NCI-H1436 treated with DMSO at 0.1 percent for 48 hours (cell line): ENCODE data around the gene DNASE2.
"Not testable (repeated sequence)": the region's sequence is repeated elsewhere in the genome, so short reads cannot be mapped to it uniquely, and the experiment has no call there.

Experiments
- DNase-seq: peaks from one replicate; lab custom pipeline; 2025; lab: John Stamatoyannopoulos, UW

DNASE2 gene

DNA sequence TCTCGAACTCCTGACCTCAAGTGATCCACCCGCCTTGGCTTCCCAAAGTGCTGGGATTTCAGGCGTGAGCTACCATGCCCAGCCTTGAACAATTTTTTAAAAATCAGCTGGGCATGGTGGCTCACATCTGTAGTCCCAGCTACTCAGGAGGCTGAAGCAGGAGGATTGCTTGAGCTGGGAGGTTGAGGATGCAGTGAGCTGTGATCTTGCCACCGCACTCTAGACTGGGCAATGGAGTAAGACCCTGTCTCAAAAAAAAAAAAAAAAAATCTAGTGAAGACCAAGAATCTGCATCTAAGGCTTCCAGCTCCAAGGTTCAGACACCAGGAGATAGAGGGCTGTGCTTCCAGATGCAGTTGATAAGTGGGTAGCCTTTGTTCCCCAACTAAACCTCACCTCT, 17.1 kb downstream of the DNASE2 start:
- DNase-seq, result no peak

DNA sequence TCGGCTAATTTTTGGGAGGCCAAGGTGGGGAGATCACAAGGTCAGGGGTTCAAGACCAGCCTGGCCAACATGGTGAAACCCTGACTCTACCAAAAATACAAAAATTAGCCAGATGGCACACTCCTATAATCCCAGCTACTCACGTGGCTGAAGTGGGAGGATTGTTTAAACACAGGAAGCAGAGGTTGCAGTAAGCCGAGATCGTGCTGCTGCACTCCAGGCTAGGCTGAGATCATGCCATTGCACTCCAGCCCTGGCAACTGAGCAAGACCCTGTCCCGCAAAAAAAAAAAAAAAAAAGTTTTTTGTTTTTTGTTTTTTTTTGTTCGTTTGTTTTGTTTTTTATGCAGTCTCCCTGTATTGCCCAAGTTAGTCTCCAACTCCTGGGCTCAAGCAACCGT, 21.7 kb downstream of the DNASE2 start:
- DNase-seq, result no peak

DNA sequence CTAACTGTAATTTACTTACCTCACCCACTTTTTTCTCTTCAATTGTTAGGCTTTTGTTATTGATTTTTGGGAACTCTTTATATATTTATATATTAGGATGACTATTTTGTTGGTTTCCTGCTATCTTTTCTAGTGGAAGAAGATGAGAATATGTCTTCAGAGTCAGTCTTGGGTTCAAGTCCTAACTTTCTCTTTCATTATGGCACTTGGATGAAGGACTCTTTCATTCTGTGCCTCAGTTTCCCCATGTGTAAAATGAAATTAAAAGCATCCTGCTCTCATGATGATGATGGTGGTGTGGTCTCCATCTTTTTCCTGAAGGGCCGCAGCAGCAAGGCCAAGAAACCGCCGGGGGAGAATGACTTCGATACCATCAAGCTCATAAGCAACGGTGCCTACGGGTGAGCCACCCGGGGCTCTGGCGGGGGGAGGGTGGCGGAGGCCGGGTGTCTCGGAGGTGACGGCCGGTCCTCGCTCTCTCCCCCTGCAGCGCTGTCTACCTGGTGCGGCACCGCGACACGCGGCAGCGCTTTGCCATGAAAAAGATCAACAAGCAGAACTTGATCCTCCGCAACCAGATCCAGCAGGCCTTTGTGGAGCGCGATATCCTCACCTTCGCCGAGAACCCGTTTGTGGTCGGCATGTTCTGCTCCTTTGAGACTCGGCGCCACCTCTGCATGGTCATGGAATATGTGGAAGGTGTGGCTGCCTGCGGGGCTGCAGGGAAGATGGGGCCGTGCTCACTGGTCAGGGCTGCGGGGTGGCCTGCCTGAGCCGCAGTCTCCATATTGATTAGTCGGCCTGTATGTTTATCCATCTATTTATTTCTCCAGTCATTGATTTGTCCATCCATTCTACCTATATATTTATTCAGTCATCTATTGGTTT, 23.0 kb downstream of the DNASE2 start:
- no peak for DNase-seq

DNA sequence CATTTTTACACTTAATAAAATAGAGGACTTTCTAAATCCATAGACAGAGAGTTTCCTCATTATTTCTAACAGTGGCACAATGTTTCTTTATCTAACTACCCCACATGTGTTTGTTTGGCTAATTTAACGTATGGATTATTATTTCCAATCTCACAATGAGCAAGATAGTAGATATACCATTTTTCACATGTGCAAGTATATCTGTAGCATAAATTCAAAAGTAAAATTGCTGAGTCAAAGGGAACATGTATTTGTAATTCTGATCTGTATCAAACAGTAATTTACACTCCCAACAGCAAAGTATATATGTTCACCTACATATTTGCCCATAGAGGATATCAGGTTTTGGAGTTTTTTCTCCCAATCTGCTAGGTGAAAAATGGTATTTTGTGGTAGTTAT, 24.6 kb downstream of the DNASE2 start:
- no peak for DNase-seq

DNA sequence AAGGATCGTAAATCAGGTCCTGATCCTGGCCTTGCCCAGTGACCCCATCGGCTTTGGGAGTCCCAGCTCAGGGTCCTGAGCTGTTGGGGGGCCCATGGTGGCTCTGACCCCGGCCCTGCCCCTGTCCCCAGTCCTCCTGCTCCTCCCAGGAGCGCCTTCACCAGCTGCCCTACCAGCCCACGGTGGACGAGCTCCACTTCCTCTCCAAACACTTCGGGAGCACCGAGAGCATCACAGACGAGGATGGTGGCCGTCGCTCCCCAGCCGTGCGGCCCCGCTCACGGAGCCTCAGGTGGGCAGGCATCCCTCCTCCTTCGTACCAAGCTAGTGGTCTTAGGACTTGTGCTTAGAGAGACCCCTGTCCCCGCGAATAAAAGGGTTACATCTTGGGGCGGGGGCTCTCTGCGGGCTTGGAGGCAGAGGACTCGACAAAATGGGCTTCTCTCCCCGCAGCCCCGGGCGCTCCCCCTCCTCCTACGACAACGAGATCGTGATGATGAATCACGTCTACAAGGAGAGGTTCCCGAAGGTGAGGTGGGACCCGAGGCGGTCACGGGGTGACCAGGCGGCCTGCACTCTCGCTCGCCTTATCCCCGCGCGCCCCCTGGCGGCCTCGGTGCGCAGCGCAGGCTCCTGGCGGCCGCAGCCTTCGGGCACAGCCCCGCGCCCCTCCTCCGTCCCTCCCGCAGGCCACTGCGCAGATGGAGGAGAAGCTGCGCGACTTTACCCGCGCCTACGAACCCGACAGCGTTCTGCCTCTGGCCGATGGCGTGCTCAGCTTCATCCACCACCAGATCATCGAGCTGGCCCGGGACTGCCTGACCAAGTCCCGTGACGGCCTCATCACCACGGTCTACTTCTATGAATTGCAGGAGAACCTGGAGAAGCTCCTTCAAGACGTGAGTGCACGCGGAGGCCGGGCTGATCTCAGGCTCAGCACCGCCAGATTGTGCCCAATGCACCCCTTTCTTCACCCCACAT, 33.8 kb downstream of the DNASE2 start:
- DNase-seq, result no peak

DNA sequence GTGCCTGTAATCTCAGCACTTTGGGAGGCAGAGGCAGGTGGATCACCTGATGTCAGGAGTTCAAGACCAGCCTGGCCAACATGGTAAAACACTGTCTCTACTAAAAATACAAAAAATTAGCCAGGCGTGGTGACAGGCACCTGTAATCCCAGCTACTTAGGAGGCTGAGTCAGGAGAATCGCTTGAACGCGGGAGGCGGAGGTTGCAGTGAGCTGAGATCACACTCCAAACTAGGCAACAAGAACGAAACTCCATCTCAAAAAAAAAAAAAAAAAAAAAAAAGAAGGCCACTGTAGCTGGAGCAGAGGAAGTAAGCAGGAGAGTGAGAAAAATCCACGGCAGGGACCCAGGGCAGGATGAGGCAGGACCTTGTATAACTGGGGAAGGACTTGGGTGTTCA, 34.6 kb downstream of the DNASE2 start:
- not testable (repeated sequence) for DNase-seq

DNA sequence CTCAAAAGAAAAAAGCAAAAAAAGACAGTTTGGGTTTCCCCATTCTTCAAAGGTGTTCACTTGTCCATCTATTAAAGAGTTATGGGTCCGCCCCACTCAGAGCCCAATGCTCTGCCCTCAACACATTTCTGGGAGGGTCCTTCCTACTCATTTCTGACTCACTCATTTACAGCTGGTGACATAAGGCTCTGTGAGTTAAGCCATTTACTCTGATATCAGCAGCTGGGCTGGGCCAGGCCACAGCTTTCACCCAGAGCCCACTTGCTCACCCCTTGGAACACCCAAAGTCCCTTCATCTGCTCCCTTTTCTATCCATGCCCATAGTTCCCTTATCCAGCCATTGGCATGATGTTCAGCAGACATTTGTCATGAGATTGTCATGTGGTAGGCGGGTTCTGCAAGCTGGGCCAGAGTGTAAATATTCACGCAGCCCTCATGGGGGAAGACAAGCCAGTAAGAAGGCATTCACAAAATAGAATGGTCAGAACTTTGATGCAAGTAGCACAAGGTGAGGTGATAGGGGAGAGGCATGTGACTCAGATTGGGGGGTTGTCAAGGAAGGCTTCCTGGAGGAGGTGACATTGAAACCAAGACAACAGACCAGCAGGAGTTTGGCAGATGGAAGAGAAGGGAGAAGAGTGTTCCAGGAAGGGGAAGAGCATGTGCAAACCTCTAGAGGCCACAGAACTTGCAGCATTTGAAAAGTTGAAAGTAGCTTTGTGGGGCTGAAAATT, 37.1 kb downstream of the DNASE2 start:
- DNase-seq, result no peak

DNA sequence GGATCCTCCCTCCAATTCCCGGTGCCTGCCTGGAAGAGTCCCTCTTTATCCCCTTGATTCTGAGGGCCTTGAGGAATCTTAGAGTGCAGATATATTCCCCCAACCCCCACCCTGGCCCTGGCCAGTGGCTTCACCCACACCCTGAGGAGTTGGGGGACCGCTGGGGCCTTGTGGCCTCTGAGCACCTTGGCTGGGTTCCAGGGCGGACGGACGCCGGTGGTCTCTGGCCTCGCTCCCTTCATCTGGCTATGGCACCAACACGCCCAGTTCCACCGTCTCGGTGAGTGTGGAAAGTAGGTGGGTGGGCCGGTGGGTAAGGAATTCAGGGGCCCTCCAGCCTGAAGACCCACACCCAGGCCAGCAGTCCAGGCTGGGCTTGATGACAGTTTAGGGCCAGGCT, 37.9 kb downstream of the DNASE2 start:
- DNase-seq, result no peak

DNA sequence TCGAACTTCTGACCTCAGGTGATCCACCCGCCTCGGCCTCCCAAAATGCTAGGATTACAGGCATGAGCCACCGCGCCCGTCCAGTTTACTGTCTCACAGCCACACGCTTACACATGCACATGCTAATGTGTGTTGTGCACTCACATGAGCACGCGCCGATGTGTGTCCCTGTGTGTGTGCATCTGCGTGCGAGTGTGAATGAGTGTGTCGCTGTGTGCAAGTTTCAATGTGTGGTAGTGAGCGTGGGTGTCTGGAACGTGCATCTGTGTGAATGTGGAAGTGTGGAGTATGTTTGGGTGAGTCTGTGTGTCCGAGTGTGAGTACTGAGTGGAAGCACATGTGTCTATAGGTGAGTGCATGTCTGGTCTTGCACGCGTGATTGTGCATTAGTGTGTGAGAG, 38.7 kb downstream of the DNASE2 start:
- DNase-seq, result no peak

DNA sequence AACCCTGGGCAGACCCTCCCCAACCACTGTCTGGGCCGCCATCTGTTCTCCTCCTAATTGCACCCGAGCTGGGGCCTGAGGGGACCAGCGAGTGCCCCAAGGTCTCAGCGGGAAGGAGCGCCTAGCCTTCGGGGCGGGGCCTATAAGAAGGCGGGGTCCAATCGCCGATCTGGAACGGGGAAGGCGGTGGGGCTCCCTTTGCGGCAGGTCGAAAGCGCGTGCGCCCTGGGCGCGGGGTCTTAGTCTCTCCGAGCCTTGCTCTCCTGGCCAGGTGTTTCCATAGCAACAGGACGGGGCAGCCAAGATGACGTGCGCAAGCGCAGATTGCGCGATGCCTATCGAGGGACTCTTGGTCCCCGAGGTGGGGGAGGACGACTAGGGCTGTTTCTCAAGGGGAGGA, 40.2 kb downstream of the DNASE2 start:
- no peak for DNase-seq

DNA sequence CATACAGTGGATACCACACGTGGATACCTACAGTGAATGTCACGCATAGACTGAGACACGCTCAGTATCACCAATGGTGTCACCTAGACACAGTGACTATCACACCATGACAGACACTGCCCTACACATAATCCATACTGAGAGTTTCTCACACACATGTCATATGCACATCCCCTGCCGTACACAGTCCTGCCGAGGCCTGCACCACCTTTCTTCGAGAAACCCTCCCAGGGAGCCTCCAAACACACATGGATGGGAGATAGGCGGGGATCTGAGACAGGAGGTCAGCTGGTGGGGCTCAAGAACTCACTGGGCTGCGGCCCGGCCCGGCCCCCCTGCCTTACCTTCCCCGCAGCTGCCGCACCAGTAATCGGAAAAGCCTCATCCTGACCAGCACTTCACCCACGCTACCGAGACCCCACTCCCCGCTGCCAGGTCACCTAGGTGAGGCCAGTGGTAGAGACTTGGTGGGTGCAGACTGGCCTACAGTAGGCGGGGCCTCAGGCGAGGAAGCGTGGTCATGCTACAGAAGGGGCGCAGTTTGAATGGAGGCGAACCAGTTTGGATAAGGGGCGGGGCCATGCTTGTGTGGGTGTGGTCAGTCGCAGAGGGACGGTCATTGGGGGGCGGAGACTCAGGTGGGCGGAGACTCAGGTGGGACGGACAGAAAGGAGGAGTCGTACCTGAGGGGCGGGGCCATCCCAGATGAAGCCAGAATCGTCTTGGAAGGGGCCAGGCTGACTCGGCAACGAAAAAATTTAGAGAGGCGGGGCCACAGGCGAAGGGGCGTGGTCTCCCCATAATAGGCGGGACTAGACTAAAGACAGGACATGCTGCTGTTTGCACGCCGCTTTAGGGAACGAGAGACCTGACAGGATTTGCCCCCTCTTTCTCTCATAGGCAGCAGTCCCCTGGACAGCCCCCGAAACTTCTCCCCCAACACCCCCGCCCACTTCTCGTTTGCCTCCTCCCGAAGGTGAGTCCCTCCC, 40.9 kb downstream of the DNASE2 start:
- no peak for DNase-seq

DNA sequence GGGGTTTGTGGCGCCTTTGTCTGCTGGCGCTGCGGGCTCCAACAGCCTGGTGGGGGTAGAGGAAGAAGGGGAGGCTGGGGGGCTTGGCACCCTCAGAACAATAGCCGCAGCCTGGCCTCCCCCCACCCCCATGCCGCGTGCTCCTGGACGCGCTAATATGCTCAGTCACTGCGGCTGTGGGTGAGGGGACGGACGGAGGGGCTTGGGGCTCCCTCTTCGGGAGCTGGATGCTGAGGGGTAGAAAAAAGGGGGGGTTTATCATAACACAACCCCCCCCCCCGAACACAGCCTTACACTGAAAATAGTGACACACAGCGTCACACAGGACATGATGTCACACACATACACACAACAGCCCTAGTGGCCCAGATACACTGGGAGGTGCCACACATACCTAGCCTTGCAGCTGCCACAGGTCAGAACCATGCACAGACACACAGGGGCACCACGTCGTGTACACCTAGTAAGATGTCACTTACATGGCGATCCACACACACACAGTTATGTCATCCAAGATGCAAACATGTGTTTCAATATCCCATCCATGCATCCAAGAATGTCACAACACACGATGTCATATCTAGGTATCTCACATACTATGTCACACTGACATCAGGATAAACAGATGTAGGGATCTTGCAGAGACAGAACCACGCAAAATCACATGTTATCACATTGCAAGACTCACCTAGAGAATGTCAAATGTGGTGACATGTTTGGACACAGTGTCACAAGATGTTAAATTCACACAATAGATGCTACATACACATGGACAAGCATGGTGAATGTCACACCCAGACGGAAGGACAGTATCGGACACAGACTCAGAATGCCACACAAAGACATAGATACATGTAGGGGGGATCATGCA, 42.1 kb downstream of the DNASE2 start:
- DNase-seq, result no peak

DNA sequence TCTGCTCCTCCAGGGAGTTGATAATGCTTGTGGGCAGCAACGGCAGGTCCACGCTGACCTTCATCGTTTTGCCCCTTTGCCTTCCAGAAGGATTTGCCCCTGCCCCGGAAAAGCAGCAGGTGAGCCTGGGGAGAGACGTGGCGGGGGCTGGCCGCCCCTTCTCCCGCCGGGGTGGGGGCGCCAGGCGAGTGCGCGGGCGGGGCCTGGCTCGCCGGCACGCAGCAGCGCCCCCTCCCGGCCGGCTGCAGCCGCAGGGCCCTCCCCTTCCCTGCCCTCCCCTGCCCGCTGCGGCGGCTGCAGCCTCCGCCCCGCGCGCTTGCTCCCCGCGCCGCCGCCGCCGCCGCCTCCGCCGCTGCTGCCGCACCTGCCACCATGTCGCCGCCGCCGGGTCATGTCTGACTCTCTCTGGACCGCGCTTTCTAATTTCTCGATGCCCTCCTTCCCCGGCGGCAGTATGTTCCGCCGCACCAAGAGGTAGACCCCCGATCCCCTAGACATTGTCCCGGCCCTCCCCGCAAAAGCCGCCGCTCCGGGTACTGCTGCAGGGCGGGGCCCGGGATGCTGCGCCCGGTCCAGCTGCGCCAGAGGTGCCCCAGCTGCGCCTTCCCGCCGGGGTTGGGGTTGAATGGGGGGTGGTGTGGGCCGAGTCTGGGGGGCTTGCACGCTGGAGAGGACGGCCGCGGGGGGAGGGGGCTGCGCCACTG, 42.9 kb downstream of the DNASE2 start, which contains the start of gene MAST1:
MAST1 (plus strand) TSS at position 334 of the 704 bp plus-strand sequence; CDS start at position 392, 58 bp downstream.
- DNase-seq, result no peak

DNA sequence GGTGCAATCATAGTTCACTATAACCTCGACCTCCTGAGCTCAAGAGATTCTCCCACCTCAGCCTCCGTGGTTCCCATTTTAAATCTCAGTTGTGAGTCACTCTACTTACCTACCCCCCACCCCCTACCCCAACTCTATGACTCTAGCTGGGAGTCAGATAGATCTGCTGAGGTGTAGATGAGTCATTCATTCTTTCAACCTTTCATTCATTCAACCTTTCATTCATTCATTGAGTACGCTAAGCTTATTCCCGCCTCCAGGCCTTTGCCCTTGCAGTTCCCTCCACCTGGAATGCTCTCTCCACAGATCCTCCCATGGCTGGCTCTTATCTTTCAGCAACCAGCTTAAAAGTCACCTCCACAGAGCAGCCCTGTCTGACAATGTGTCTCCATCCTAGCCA, 44.0 kb downstream of the DNASE2 start:
- no peak for DNase-seq

DNA sequence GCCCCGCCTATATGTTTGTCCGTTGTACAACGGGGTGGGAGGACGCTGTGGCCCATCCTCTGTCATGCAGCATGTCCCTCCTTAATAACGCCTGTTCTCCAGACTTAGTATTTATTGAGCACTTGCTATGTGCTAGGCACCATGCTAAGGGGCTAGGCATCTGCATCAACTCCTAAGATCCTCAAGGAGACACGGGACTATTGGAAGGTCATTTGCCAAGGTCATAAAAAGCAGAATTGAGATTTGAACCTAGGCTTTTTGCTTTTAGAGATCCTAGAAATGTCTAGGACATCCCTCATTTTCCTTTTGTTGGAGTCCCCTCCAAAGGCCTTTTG, 44.8 kb downstream of the DNASE2 start:
- no peak for DNase-seq

DNA sequence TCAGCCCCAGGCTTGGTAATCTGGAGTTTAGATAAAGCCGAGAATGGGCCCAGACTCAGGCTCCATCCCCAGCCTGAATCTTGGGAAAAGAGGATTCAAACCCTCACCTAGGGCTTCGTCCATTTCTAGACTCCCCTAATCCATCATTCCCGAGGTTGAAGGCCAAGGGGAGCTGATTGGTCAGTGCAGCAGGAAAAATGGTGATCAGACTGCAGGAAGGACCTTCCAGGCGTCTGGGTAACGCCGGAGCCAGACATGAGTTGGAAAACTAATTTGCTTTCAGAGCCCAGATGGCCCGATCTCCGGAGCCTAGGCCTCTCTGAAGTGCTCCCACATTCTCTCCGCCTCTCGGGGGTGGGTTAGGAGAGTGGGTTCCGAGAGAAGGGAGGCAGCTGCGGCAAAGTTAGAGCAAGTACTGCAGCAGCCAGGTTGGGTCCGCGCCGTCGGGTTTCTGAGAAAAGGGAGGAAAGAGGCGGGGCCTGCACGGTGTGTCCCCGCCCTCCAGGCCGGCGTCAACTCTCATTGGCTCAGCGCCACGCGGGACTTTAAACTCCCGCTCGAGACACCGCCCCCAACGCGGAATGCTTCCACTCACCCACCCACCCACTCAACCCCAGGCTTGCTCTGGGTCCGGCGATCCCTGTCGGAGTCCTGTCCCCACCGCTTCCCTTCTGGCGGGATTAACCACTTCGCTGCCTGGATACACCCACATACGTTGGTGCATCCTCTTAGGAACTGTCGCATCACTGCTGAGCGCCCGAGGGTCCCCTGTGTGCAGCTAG, 46.1 kb downstream of the DNASE2 start:
- DNase-seq, result no peak

DNA sequence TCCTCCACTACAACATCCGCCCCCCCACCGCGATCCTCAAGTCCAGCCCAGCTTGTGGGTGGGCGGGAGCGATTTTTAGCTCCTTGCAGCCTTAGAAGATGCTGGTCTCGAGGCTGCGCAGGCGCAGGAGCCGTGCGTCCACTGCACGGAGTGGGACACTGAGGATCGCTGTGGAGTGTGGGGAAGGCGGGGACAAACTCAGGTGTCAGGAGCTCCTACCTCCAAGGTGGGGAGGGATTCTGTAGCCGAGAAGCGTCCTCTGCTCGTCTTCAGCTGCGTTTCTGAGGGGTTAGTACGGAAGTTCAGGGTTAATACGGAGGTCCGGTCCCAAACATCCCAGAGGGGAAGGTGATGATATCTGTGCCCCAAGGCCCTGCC, 46.7 kb downstream of the DNASE2 start, which contains the start of gene RTBDN:
RTBDN (minus strand) TSS at position 14 of the 378 bp plus-strand sequence. CDS start 4,600 bp downstream, outside the sequence.
- DNase-seq, result no peak
